ENCODE results near the gene HNRNPH2.

GRCh38 chrX:101419489-101419888 is 11.5 kb downstream of the HNRNPH2 start:
- TF ChIP-seq CTCF (IDR thresholded peaks at IDR 0.05 in 2 of 3, conservative IDR thresholded peaks at IDR 0.05 in 1 of 3; ENCODE audit: borderline replicate concordance in 1 of 3, insufficient read depth in 1 of 3, low read depth in 2 of 3, low read length in 2 of 3) (no peak), POLR2A (IDR thresholded peaks at IDR 0.05; ENCODE audit: borderline replicate concordance, extremely low read depth, insufficient read depth, insufficient read length) (no peak), EZH2 (IDR thresholded peaks at IDR 0.05) (no peak), SP1 (IDR thresholded peaks at IDR 0.05; ENCODE audit: low read depth) (no peak), REST (IDR thresholded peaks at IDR 0.05; ENCODE audit: low read depth) (no peak), TCF7L2 (IDR thresholded peaks at IDR 0.05; ENCODE audit: borderline replicate concordance, extremely low read depth, insufficient read depth, insufficient read length) (no peak), ATF3 (IDR thresholded peaks at IDR 0.05) (no peak), RAD21 (IDR thresholded peaks at IDR 0.05; ENCODE audit: low read depth) (no peak), POLR2AphosphoS5 (IDR thresholded peaks at IDR 0.05; ENCODE audit: low read depth, low read length) (no peak), EGR1 (IDR thresholded peaks at IDR 0.05; ENCODE audit: low read depth) (no peak)

Data from HCT116 (cell line).